HG03520 (cell line): ENCODE results near the gene TRPC6.

Experiments used
- ATAC-seq: cut with Tn5 transposase; IDR thresholded peaks from one replicate; pipeline ENCODE4 v1.9.1; 2021; ENCODE audit warnings: mild to moderate bottlenecking, moderate library complexity; ENCODE audit not compliant: unreplicated experiment

Gene TRPC6

DNA sequence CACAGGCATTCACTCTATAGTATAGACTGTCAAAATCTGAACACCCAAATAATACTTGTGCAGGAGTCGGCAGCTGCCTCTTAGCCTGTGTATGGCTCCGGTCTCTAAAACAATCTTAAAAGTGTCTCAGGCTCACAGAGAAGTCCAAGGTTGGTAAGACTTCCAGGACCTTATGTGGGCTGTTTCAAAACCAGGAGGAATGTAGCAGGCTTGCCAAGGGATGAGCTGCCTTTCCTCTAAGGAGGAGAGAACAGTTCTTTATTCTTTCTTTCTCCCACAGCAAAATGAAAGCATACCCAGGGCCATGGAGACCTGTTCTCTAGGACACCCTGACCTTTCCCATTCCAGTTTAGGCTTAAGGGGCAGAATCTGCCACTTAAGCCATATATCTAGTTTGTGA, 176.5 kb downstream of the TRPC6 start:
- no peak for ATAC-seq
